Hepatocyte (in vitro differentiated cells): ENCODE results near the gene NPR1.

Experiments used
- EZH2phosphoT487 ChIP-seq: fragments of 200-600 bp; sonication (generic); IDR thresholded peaks from one replicate; pipeline ENCODE4 v1.6.1; 2018; ENCODE audit warnings: antibody characterized with exemption, mild to moderate bottlenecking, low read depth, moderate library complexity; ENCODE audit not compliant: unreplicated experiment, severe bottlenecking
- TF ChIP-seq, protein P1 (sequence below): fragments of 200-600 bp; sonication (generic); IDR thresholded peaks from 2 replicates; pipeline ENCODE4 v1.5.1; 2016; ENCODE audit warnings: antibody characterized with exemption, mild to moderate bottlenecking; ENCODE audit not compliant: poor library complexity

DNA sequence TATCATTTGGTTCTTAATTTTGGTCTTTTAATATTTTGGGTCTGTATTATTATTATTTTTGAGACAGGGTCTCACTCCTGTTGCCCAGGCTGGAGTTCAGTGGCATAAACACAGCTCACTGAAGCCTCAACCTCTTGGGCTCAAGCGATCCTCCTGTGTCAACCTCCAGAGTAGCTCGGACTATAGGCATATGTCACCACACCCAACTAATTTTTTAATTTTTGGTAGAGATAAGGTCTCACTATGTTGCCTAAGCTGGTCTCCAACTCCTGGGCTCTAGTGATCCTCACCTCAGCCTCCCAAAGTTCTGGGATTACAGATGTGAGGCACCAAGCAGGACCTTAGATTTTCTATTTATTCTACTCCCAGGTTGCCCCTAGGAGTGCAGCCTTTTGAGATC lies 5.0 kb upstream of the NPR1 start:
- TF ChIP-seq, protein P1, sequence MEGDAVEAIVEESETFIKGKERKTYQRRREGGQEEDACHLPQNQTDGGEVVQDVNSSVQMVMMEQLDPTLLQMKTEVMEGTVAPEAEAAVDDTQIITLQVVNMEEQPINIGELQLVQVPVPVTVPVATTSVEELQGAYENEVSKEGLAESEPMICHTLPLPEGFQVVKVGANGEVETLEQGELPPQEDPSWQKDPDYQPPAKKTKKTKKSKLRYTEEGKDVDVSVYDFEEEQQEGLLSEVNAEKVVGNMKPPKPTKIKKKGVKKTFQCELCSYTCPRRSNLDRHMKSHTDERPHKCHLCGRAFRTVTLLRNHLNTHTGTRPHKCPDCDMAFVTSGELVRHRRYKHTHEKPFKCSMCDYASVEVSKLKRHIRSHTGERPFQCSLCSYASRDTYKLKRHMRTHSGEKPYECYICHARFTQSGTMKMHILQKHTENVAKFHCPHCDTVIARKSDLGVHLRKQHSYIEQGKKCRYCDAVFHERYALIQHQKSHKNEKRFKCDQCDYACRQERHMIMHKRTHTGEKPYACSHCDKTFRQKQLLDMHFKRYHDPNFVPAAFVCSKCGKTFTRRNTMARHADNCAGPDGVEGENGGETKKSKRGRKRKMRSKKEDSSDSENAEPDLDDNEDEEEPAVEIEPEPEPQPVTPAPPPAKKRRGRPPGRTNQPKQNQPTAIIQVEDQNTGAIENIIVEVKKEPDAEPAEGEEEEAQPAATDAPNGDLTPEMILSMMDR: no peak
- TF ChIP-seq EZH2phosphoT487: no peak
